GM19395 (cell line): ENCODE results near the gene GABRR2.

ENCODE experiments used
- ATAC-seq: cut with Tn5 transposase; IDR thresholded peaks from one replicate; pipeline ENCODE4 v1.9.1; 2021; ENCODE audit warnings: mild to moderate bottlenecking, moderate library complexity; ENCODE audit not compliant: unreplicated experiment

The GABRR2 gene

GRCh38 chr6:89315249-89315885, at the start of gene GABRR2:
TSS of gene GABRR2 (minus strand) at chr6:89315299. CDS start at chr6:89315165, 134 bp downstream.
- ATAC-seq = no peak

- ATAC-seq = no peak
Observed at GRCh38 chr6:89364586-89364985, 49.5 kb upstream of the GABRR2 start.

- no peak for ATAC-seq
Observed at GRCh38 chr6:89361171-89361570, 46.1 kb upstream of the GABRR2 start.

GRCh38 chr6:89360415-89360999, 45.4 kb upstream of the GABRR2 start:
- ATAC-seq = peak; percentile 54

GRCh38 chr6:89359561-89359960, 44.5 kb upstream of the GABRR2 start:
- no peak for ATAC-seq

- peak; percentile 64 for ATAC-seq
Observed at GRCh38 chr6:89357390-89357789, 42.3 kb upstream of the GABRR2 start.

- no peak for ATAC-seq
Observed at GRCh38 chr6:89356642-89357170, 41.6 kb upstream of the GABRR2 start.

- ATAC-seq = no peak
Observed at GRCh38 chr6:89355511-89356194, 40.6 kb upstream of the GABRR2 start.

GRCh38 chr6:89353702-89354392, 38.7 kb upstream of the GABRR2 start:
- no peak for ATAC-seq

GRCh38 chr6:89353118-89353556, 38.0 kb upstream of the GABRR2 start:
- ATAC-seq = no peak

- ATAC-seq = peak; percentile 33
Observed at GRCh38 chr6:89352278-89353117, 37.4 kb upstream of the GABRR2 start, which contains the start of gene UBE2J1. TSS of gene UBE2J1 (minus strand) at chr6:89352722. CDS start at chr6:89352569, 153 bp downstream.

GRCh38 chr6:89351671-89352277, 36.7 kb upstream of the GABRR2 start:
- ATAC-seq = no peak

GRCh38 chr6:89350281-89350966, 35.3 kb upstream of the GABRR2 start:
- peak; percentile 51 for ATAC-seq

GRCh38 chr6:89348372-89348771, 33.3 kb upstream of the GABRR2 start:
- ATAC-seq = no peak

GRCh38 chr6:89347825-89348224, 32.7 kb upstream of the GABRR2 start:
- ATAC-seq = no peak

GRCh38 chr6:89346433-89346832, 31.3 kb upstream of the GABRR2 start:
- no peak for ATAC-seq

- no peak for ATAC-seq
Observed at GRCh38 chr6:89339565-89339964, 24.5 kb upstream of the GABRR2 start.

- no peak for ATAC-seq
Observed at GRCh38 chr6:89335164-89335563, 20.1 kb upstream of the GABRR2 start.

- no peak for ATAC-seq
Observed at GRCh38 chr6:89330910-89331309, 15.8 kb upstream of the GABRR2 start.
